ENCODE results near the gene TPRG1L. TPM values are rescaled to one million over a fixed set of nuclear protein-coding genes. Genes with fewer than 3 reads are reported as not detected.
"Not testable (repeated sequence)": the region's sequence is repeated elsewhere in the genome, so short reads cannot be mapped to it uniquely, and the experiment has no call there.

Gene TPRG1L
- total and polyA plus RNA-seq, 3 donors from 2014 or later: 30.6 to 40.9 (median 33.3) TPM

GRCh38 chr1:3618881-3619671, 5.7 kb upstream of the TPRG1L start:
- H3K36me3 ChIP-seq (ENCODE audit: low read depth, missing control alignments): no peaks in the 10 kb centered on the region
- no peaks in the 10 kb centered on the region for H3K9me3 ChIP-seq
- peak; percentile 87 for DNase-seq
- intact Hi-C loops (cut with DNase I; ENCODE audit: low total_unique reads): no loop called here
- H3K4me3 ChIP-seq: no peak overlapping the region
- no peak overlapping the region for H3K27ac ChIP-seq
- no peaks in the 10 kb centered on the region for H3K27me3 ChIP-seq
- WGBS, 2 donors: 41% methylated on average over 21 of the region's 21 CpGs
- peaks cover 17% of the 10 kb centered on the region for H3K4me1 ChIP-seq
- TF ChIP-seq CTCF (IDR thresholded peaks at IDR 0.05): peak; percentile 77 to 80 (median 80)
- no peak for TF ChIP-seq POLR2A (IDR thresholded peaks at IDR 0.05)

- Histone ChIP-seq H3K4me1 (peaks cover 20% of the 10 kb centered on the region), H3K27me3 (no peaks in the 10 kb centered on the region), H3K4me3 (no peak overlapping the region), H3K27ac (no peak overlapping the region), H3K36me3 (ENCODE audit: low read depth, missing control alignments) (no peaks in the 10 kb centered on the region), H3K9me3 (no peaks in the 10 kb centered on the region)
- WGBS, 2 donors: 82 to 83% methylated on average over 12 of the region's 12 CpGs
- intact Hi-C loops (cut with DNase I; ENCODE audit: low total_unique reads): no loop called here
- no peak for DNase-seq
- no peak for TF ChIP-seq POLR2A (IDR thresholded peaks at IDR 0.05)
- TF ChIP-seq CTCF (IDR thresholded peaks at IDR 0.05): no peak
These were observed 4.1 kb upstream of the TPRG1L start for GRCh38 chr1:3620708-3621107.

- WGBS, 2 donors: 40 to 43% methylated on average over 15 of the region's 15 CpGs
- H3K4me1 ChIP-seq: peaks cover 22% of the 10 kb centered on the region
- intact Hi-C loops (cut with DNase I; ENCODE audit: low total_unique reads); H3K36me3 ChIP-seq (ENCODE audit: low read depth, missing control alignments); H3K4me3 ChIP-seq; H3K27ac ChIP-seq; H3K27me3 ChIP-seq; H3K9me3 ChIP-seq: not testable (repeated sequence)
- peak; percentile 48 for DNase-seq
- peak; percentile 28 to 68 (median 49) for TF ChIP-seq CTCF (IDR thresholded peaks at IDR 0.05)
These were observed 3.6 kb upstream of the TPRG1L start for GRCh38 chr1:3621151-3621671.

GRCh38 chr1:3622102-3622501, 2.7 kb upstream of the TPRG1L start:
- H3K9me3 ChIP-seq; H3K36me3 ChIP-seq (ENCODE audit: low read depth, missing control alignments); DNase-seq; H3K4me3 ChIP-seq; H3K27me3 ChIP-seq; intact Hi-C loops (cut with DNase I; ENCODE audit: low total_unique reads); H3K27ac ChIP-seq: not testable (repeated sequence)
- WGBS, 2 donors: 83 to 88% methylated on average over 9 of the region's 9 CpGs
- H3K4me1 ChIP-seq: peaks cover 22% of the 10 kb centered on the region

GRCh38 chr1:3623441-3624199, 1.2 kb upstream of the TPRG1L start:
- DNase-seq: no peak
- Histone ChIP-seq H3K27me3 (no peaks in the 10 kb centered on the region), H3K36me3 (ENCODE audit: low read depth, missing control alignments) (no peaks in the 10 kb centered on the region), H3K4me3 (peak overlapping the region; percentile 85 to 87), H3K27ac (peak overlapping the region; percentile 71 to 73), H3K9me3 (no peaks in the 10 kb centered on the region), H3K4me1 (peaks cover 19% of the 10 kb centered on the region)
- 25 to 26% methylated on average over 22 to 23 of the region's 23 CpGs for WGBS, 2 donors
- intact Hi-C loops (cut with DNase I; ENCODE audit: low total_unique reads): no loop called here
- TF ChIP-seq CTCF (IDR thresholded peaks at IDR 0.05) (no peak), POLR2A (IDR thresholded peaks at IDR 0.05) (no peak)

All from testis (tissue), 3 donors.